Activated CD4-positive, alpha-beta T cell treated with anti-CD3 and anti-CD28 coated beads, Interleukin-2, amount 50 U/mL, for 16 hours (primary cell): Measurements from ENCODE around the gene MYCBP2.
"Not testable (repeated sequence)": the region's sequence is repeated elsewhere in the genome, so short reads cannot be mapped to it uniquely, and the experiment has no call there.

Experiments
- DNase-seq: peaks from one replicate; pipeline ENCODE4 v3.0.0-alpha.2; 2020

Gene MYCBP2

DNA sequence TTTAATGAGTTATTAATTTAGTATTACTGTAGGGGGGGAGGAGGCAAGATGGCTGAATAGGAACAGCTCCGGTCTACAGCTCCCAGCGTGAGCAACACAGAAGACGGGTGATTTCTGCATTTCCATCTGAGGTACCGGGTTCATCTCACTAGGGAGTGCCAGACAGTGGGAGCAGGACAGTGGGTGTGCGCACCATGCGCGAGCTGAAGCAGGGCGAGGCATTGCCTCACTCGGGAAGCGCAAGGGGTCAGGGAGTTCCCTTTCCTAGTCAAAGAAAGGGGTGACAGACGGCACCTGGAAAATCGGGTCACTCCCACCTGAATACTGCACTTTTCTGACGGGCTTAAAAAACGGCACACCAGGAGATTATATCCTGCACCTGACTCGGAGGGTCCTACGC is 127.9 kb downstream of the MYCBP2 start:
- DNase-seq = not testable (repeated sequence)

DNA sequence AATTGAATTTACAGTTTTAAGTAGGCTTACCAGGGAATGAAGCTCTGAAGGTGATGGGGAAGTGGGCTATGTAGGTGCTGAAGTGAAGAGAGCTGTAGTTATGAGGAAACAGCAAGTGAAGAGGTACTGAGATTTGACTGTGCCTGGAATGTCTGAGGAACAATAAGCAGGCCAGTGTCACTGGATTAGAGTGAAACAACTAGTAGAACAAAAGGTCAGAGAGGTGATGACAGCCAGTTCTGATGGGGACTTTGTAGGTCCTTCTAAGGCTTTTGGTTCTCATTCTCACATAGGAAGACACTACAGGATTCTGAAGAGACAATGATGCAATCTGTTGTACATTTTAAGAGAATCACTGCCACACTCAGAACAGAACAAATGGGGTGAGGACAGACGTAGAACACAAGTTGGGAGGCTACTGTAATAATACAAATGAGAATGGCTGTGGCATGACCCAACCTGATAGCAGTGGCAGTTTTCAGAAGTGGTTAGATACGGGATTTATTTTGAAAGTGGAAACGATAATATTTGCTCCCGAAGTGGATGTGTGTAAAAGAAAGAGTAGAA is 130.8 kb downstream of the MYCBP2 start:
- peak; percentile 12 for DNase-seq

DNA sequence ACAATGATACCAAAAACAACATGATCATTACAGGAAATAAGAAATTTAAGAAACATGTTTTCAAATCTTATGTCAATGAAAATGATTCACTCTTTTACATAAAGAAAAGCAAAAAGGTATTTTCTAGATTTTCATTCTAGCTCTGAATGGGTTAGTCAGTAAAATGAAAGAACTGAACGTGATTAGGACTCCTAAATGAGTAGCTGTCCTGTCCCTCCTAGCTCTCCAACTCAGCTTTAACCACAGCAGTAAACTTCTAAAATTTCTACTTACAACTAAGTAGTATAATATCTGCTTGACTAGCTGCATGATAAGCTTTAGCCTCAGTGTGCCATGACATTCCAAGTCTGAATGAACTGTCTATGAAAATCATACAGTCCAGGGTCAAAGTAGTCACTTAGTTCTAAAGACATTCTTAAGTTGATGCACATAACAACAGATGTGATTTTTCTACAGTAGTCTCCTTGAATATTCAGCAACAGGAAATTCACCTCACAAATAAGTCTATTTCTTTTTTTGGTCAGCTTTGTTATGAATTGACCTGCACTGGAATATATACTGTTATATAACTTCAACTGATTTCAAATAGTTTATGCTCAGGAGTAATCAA is 136.4 kb downstream of the MYCBP2 start:
- DNase-seq = no peak

DNA sequence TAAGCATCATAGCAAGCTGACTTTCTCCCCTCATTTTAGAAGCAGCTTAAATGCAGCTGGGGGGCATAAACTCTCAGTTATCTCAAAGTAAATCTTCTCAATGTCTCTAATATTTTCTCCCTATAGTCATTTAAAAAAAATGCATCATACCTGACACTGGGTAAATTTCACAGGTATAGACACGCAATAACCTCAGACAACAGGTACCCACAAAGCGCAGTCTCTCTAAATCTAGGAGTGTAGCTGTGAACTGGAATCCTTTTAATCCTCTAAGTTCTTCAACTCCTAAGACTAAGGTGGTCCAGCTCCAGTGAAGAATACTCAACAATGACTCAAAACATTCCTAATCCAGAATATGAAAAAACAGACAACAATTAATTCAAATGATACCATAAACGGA is 141.2 kb downstream of the MYCBP2 start:
- no peak for DNase-seq

DNA sequence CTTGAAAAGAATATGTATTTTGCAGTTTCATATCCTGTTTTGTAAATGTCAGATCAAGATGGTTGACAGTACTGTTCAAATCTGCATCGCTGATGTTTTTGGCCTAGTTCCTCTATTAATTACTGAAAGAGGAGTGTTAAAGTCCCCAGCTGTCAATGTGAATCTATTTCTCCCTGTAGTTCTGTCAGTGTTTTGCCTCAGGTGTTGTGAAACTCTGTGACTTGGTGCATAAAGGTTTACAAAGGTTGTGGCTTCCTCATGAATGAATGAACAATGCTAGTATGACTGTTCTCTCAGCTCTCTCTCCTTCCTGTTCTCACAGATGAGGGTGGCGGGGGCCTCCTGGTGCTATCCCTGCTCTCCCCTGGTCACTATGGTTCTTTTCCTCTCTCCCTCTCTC is 142.4 kb downstream of the MYCBP2 start:
- peak; percentile 80 for DNase-seq

DNA sequence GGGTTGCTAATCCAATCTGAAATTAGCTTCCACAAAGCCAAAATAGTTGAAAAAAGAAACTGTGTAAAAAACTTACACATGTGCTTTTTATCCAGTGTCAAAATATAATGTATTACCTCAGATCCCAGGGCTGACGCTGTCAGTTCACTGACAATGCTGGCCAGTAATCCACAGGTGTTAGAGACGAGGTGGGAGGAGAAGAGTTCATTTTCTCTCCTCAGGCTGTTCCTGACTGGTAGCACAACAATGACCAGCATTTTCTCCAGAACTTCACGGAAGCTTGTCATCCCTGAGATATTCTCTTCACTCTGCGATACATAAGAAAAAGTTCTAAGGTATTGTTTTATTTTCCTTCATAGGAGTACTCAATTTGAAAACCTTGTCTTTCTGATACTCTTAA is 146.9 kb downstream of the MYCBP2 start:
- DNase-seq = no peak

DNA sequence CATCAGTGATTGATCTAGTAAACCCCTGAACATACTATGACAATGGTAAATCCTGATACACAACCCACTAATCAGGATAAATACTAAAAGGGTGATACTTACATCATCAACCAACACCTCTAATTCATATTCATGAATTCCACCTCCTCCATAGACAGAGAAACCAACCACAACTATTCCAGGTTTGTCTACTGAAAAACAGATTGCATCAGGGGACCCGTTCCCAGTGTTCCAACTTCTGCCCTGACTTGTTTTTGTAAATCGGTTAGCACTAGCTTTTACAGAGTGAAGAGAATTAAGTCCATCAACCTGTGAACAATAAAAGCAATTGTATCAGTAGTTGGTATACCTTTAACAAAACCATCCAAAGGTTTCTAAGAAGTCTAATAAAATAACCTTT is 149.2 kb downstream of the MYCBP2 start:
- DNase-seq = no peak

DNA sequence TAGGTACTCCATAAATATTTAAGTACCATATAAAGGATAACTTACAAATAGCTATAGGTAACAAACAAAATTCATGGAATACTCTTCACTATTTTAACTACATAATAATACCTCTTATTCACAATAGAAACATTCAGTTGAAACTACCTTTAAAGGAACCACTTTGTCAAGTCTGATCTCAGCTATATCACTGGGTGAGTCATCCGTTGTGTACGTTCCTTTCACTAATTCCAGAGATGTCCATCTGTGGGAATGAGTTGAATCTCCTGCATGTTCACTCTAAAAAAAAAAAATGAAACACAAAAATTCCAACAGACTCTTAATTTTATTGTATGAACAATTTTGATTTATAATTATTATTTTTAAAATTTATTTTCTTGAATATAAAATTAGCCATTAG is 150.5 kb downstream of the MYCBP2 start:
- DNase-seq = no peak

DNA sequence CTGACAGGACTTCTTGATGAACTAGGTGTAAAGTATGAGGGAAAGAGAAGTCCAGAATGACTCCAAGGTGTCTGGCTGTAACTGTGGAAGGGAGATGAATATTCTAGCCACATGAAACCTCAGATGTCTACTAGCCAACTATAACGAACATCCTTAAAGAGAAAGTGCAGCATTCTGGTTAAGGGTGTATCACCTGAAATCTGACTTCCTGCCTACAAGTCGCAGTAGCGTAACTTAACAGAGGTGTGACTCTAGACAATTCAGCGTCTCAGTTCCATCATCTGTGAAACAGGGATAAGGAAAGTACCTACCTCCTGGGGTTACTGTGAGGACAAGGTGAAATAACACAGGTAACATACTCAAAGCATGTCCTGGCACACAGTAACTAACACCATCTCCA is 154.2 kb downstream of the MYCBP2 start:
- DNase-seq = no peak

DNA sequence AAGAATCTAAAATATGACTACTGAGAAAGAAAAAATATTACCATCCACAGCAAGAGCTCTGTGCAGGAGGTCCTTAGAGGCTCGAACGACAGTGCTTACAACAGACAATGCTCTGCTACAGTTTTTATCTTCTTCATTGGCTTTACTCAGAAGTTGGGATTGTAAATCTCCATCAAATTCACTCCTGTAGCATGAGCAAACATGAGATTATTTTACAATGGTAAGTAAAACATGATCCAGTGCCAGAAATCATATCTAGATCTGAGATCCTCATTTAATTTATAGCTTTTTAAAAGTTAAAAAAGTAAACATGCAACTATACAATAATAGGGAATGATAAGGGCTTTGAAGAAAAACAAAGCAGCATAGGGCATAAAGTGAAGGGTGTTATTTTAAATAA is 155.4 kb downstream of the MYCBP2 start:
- no peak for DNase-seq

DNA sequence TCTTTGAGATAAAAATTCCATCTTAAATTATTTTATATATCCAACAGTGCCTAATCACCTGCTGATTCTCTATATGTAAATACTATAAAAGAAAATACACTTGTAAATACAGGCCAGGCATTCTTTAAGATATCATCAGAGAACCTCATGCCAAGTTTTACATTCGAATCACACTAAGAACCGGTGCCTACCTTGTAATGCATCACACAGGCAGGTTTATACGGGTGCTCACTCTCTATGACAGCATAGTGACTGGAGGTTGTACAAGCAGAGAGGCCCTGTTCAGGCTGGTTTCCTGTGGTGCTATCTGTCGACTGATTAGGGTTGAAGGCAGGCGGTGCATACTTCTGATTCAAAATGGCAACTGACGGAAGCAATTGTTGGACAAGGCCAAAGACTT is 158.7 kb downstream of the MYCBP2 start:
- no peak for DNase-seq

DNA sequence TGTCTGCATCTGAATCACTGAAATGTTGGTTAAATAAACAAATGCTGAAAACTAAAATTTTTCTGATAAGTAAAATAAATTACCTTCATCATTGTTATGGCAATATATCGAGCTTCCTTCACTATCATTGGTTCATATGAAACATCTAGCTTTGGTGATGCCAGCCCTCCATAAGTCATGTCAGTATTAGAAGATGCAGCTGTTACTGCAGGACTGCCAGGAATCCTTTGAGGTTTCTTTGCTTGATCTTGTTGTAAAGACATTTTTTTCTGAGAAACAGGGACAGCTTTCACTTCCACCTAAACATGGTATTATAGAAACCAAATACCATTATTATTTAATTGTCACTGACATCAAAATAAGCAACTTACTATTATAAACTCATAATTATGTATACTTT is 176.2 kb downstream of the MYCBP2 start:
- DNase-seq = no peak

DNA sequence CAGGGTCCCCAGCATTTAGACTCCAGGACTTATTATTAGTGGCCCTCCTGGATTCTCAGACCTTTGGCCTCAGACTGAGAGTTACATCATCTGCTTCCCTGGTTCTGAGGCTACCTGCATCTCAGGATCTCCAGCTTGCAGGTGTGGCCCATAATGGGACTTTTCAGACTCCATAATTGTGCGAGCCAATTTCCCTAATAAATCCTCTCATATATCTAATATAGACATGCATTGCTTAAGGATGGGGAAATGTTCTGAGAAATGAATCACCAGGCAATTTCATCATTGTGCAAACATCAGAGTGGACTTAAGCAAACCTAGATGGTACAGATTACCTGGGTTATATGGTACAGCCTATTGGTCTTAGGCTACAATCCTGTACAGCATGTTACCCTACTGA is 183.5 kb downstream of the MYCBP2 start:
- DNase-seq = no peak

DNA sequence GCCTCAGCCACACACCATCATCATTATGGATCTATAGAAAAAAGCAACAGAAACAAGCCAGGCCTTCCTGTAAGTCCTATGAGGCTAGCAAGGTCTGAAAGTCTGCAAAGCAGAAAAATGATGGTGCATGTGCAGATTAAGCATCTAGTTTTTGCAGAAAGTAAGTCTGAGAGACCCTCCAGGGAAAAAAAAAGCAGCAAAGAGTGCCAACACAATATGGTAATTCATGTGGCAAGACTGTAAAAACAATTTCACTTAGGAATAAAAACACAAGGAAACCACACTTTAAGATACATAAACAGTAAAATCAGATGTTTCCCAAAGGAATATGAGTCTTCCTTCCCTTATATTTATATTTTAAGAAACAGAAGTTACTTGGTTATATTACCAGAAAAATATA is 187.6 kb downstream of the MYCBP2 start:
- DNase-seq = no peak

DNA sequence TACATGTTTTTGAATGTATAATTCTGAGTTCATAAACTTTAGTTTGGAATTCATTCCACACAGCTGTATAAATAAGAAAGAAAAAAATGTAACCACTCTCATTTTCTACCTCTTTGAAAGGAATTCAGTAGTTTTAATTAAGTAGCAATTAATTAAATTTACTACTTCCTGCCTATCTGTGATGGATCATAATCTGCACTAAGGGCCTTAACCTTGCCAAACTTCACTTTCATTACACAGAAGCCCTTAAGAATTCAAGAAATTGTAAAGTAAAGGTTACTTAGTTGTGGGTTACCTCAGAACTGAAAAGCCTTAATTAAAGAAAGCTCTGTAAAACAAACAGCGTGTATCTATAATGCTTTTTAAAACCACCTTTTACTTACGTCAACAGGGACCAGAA is 188.1 kb downstream of the MYCBP2 start:
- no peak for DNase-seq

DNA sequence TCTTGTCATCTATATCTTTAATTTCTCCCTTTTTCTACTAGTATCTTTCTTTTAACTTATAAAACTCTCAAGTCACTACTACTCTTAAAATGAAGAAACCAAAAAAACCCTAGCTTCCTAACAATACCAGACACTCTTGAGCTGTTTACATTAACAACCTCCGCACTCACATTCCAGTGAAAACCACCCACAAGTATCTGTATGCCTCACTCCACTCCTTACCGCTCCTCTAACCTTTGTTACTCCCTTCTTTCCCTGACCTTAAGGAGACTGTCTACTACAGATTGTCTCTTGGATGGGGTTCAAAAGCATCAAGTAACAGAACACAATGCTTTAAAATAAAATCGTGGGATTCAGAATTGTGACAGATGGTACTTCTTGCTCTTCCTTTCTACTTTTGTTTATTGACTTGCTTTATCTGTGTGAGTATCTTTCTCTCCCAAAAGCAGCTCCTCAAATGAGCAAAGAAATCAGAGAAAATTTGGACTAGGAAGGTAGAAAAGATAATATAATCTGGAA is 189.9 kb downstream of the MYCBP2 start:
- no peak for DNase-seq

DNA sequence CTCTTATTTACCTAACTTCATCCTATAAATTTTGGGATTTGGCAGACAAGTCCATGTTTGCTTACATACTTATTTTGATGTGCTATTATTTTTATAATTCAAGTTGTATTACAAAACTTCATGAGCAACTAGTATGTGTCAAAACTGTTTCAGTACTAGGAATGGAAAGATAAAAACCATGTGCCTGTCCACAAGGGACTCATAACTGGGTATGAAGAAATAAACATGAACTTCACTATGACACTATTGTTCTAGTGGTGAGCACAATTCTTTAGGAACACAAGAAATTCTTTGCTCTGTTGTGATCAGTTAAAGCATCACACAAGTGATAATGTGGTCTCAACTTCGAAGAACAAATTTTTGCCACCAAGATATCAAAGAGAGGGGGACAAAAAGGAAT is 202.5 kb downstream of the MYCBP2 start:
- no peak for DNase-seq

DNA sequence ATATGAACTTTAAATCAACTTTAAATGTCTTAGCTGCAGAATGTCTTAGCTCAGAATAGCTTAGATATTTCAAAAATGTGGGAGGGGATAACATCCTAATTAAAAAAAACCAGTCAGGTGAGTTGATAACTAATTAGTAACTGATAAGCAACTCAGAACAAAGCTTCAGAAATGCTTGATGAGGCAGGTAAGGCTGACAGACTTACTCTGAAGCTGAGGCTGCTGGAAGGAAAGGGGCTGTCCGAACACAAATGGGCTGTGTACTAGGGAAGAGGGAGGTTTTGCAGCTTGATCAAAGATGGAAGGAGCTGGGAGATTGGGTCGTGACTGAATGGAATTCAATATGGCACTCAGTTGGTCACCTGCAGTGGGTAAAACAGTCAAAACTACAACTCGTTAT is 208.8 kb downstream of the MYCBP2 start:
- DNase-seq = no peak

DNA sequence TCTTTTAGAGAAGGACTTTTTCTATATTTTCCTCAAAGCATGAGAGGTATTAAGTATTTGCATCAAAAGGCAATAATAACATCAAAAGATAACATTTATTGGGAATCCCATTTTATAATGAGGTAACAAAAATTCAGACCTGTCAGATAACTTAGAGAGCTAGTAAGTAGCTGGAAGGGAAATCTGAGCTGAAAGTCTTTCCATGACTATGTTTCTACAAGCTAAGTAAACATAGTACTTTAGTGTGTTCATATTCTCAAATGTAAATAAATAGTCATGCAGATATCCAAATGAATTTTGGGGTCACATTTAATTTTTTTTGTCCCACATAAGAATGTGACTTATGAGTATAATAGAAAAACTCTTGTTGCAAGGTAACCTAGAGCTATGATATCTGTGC is 212.6 kb downstream of the MYCBP2 start:
- no peak for DNase-seq

DNA sequence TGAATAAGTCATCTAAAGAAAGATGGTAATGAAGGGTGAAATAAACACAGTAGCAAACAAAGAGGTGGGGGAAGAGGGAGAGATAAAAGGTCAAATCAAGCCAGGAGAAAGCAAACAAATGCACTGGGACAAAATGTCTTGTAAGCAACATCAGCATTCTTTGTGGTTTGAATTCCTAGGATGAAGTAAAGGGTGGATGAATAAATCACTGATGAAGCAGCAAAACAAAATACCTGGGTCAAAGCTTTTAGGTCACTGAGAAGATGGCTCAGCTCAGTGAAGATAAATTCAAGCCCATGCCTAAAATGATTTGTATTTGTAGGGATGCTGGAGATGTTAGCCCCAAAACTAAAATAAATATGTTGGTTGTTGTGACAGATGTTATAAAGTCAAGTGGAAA is 213.4 kb downstream of the MYCBP2 start:
- DNase-seq = no peak

DNA sequence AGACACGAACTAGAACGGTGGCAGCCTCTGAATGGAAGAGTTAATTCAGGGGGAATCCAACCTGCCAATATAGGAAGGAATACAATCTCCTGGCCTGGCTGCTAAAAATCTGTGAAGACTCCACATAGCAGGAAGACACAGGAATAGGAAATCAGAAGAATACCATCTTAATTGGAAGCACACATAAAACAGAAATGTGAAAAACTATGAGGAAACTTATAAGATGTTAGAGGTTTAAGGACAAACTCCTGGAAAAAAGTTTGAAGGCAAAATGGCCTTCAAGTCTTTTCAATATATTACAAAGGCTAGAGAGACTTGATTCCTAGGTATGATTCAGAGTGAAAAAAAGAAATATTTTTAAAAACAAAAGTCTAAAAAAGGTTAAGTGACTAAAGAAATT is 221.8 kb downstream of the MYCBP2 start:
- DNase-seq = no peak

DNA sequence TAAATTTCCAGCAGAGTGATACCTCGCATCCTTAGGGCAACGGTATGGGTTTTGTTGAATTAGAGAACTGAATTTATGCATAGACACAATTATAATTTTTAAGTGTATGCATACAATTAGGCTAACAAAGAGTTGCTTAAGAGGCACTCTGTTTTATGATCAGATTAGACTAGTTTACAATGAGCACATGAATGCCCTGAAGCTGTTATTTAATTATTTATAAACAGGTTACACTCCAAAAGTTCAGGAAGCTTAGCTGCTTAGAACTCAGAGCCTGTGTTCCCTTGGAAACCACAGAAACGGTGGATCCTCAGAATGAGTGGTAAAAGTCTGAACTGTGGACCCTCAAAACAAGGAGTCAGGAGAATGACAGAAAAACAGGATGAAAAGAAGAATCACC is 227.5 kb downstream of the MYCBP2 start:
- no peak for DNase-seq

DNA sequence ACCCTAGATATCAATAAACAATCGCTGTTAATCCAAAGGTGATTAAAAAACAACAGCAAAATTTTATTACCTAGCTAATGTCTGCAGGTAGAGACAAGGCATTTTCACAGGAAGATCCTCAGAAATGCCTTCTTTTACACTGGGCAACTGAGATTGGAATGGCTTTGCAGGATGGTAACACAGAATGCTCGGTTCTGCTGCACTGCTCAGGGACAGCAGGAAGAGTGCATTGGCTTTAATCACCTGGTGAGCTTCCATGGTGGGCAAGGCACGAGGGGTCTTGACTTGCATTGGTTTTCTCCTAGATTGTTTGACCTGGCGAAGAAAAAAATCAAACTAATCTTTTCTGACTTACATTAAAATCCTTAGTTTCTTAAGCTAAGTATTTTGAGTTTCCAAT is 231.6 kb downstream of the MYCBP2 start:
- no peak for DNase-seq

DNA sequence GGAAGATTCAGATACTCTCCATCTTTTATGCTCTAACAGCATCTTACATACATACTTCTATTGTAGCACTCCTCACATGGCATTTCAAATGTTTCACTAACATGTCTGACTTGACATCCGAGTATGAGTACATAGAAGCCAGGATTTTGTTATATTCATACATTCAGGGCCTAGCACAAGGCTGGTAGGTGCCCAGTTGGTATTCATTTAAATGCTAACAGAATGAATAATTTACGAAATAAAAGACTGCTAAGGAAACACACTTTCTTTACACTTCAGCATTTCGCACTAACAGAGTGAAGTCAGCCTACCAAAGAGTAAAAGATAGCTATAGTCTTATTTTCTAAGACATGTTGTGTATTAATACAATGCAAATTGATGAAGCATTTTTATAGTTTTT is 232.1 kb downstream of the MYCBP2 start:
- no peak for DNase-seq

DNA sequence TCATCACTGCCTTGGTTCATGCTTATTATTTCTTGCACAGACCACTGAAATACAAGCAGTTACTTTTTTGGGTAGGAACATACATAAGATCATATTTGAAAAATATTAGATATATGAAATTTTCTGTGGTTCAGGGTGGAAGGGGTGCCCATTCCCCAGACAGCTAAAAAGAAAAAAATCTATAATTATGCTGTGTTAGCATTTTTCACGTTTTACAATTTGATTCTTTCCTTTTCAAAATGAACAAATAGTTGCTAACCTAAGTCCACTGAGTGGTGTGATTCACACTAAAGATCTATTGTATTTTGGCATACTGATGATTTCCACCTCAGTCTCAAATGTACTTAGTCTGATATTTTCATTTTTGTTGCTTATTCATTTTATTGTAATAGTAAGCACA is 233.2 kb downstream of the MYCBP2 start:
- no peak for DNase-seq
